ENCODE data around the gene MICA. TPM values are rescaled to one million over a fixed set of nuclear protein-coding genes. Genes with fewer than 3 reads are reported as not detected.

The MICA gene
- total RNA-seq, 2 donors from 2014 or later, result 12.5 to 13.7 TPM

DNA sequence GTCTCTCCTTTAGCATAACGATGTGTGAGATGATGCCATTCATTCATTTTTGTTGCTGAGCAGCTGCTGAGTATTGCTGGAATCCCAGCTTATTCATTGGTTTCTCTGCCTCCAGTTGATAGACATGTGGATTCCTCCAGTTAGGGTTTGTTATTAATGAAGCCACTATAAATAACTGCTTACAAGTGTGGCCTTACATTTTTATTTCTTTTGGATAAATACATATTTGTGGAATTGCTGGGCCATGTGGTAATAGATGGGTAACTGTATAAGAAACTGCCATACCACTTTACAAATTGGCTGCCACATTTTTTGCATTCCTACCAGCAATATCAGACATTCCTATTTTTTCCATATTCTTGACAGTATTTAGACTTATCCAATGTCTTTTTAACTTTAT is 43.8 kb upstream of the MICA start:
- 82 to 100% methylated on average over 1 of the region's 1 CpG for WGBS, 2 experiments (ENCODE audit: insufficient coverage in 1 of 2, insufficient read length in 1 of 2)
- peaks cover 82% of the 10 kb centered on the region for H3K27me3 ChIP-seq (ENCODE audit: control insufficient read depth, insufficient read depth, low read length, poor library complexity, severe bottlenecking)

GRCh38 chr6:31362751-31363150 is 40.6 kb upstream of the MICA start:
- TF ChIP-seq CTCF (conservative IDR thresholded peaks at IDR 0.05), result no peak
- Mint-ChIP-seq H3K36me3 (ENCODE audit: low read depth) (no peaks in the 10 kb centered on the region), H3K27ac (no peak overlapping the region), H3K4me1 (no peaks in the 10 kb centered on the region), H3K27me3 (ENCODE audit: insufficient read depth) (peaks cover 96% of the 10 kb centered on the region), H3K9me3 (peaks cover 4% of the 10 kb centered on the region), H3K4me3 (no peak overlapping the region)
- Histone ChIP-seq H3K27me3 (ENCODE audit: control insufficient read depth, insufficient read depth, low read length, poor library complexity, severe bottlenecking) (peaks cover 77% of the 10 kb centered on the region), H3K36me3 (ENCODE audit: control insufficient read depth, insufficient read depth, low read length) (no peaks in the 10 kb centered on the region), H3K4me1 (ENCODE audit: control insufficient read depth, insufficient read depth, low read length) (no peaks in the 10 kb centered on the region), H3K27ac (ENCODE audit: low read depth, low read length) (no peak overlapping the region), H3K9me3 (ENCODE audit: control insufficient read depth, low read length) (no peaks in the 10 kb centered on the region), H3K9ac (ENCODE audit: extremely low read depth, low read length, poor library complexity, severe bottlenecking) (no peak overlapping the region), H3K4me3 (ENCODE audit: low read length) (no peak overlapping the region)
- 81 to 86% methylated on average over 4 to 5 of the region's 5 CpGs for WGBS, 2 experiments (ENCODE audit: insufficient coverage in 1 of 2, insufficient read length in 1 of 2)
- no peak for DNase-seq

More for the DNA sequence above, 43.8 kb upstream of the MICA start:
- no peak overlapping the region for H3K4me3 Mint-ChIP-seq
- H3K4me3 ChIP-seq (ENCODE audit: low read length), result no peak overlapping the region
- TF ChIP-seq CTCF (conservative IDR thresholded peaks at IDR 0.05), result no peak
- no peaks in the 10 kb centered on the region for H3K4me1 ChIP-seq (ENCODE audit: control insufficient read depth, insufficient read depth, low read length)
- H3K9ac ChIP-seq (ENCODE audit: extremely low read depth, low read length, poor library complexity, severe bottlenecking), result no peak overlapping the region
- peaks cover 12% of the 10 kb centered on the region for H3K36me3 Mint-ChIP-seq (ENCODE audit: low read depth)
- no peak overlapping the region for H3K27ac Mint-ChIP-seq
- peaks cover 93% of the 10 kb centered on the region for H3K27me3 Mint-ChIP-seq (ENCODE audit: insufficient read depth)
- no peaks in the 10 kb centered on the region for H3K36me3 ChIP-seq (ENCODE audit: control insufficient read depth, insufficient read depth, low read length)
- peaks cover 4% of the 10 kb centered on the region for H3K4me1 Mint-ChIP-seq
- H3K27ac ChIP-seq (ENCODE audit: low read depth, low read length), result no peak overlapping the region
- no peaks in the 10 kb centered on the region for H3K9me3 ChIP-seq (ENCODE audit: control insufficient read depth, low read length)
- peaks cover 4% of the 10 kb centered on the region for H3K9me3 Mint-ChIP-seq
- no peak for DNase-seq

DNA sequence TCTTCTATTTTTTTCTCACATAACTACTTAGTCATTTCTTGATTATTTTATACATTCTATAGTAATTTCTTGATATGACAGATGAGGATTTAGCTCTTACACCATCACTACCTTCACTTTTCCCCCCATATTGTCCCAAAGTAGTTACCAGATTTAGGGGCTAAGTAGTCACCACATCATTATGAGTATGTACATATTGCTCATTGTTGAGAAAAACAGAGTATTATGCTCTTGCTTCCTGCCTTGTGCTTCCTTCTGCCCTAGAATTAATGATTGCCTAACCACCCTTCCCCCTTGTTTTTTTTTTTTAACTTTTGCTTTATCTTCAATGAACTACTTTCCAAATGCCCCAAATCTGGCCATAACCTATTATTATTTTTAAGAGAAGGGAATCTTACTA is 39.6 kb upstream of the MICA start:
- no peaks in the 10 kb centered on the region for H3K4me1 ChIP-seq (ENCODE audit: control insufficient read depth, insufficient read depth, low read length)
- H3K9me3 Mint-ChIP-seq, result peaks cover 4% of the 10 kb centered on the region
- H3K4me3 Mint-ChIP-seq, result no peak overlapping the region

More for the DNA sequence above, 39.6 kb upstream of the MICA start:
- Mint-ChIP-seq H3K27me3 (ENCODE audit: insufficient read depth) (peaks cover 96% of the 10 kb centered on the region), H3K27ac (no peak overlapping the region), H3K36me3 (ENCODE audit: low read depth) (no peaks in the 10 kb centered on the region), H3K4me1 (no peaks in the 10 kb centered on the region)
- no peak for DNase-seq
- Histone ChIP-seq H3K9me3 (ENCODE audit: control insufficient read depth, low read length) (no peaks in the 10 kb centered on the region), H3K9ac (ENCODE audit: extremely low read depth, low read length, poor library complexity, severe bottlenecking) (no peak overlapping the region), H3K27me3 (ENCODE audit: control insufficient read depth, insufficient read depth, low read length, poor library complexity, severe bottlenecking) (peaks cover 77% of the 10 kb centered on the region), H3K4me3 (ENCODE audit: low read length) (no peak overlapping the region), H3K27ac (ENCODE audit: low read depth, low read length) (no peak overlapping the region), H3K36me3 (ENCODE audit: control insufficient read depth, insufficient read depth, low read length) (no peaks in the 10 kb centered on the region)
- no peak for TF ChIP-seq CTCF (conservative IDR thresholded peaks at IDR 0.05)

Data from endodermal cell (in vitro differentiated cells).